Measurements from ENCODE around the gene ADAR. TPM values are rescaled to one million over a fixed set of nuclear protein-coding genes. Genes with fewer than 3 reads are reported as not detected.

ADAR gene
- total and polyA plus RNA-seq, 2 of the 8 experiments (the other 6 are each of a cell fraction or from before 2014, with no cell fraction given), result 125 to 242 TPM

DNA sequence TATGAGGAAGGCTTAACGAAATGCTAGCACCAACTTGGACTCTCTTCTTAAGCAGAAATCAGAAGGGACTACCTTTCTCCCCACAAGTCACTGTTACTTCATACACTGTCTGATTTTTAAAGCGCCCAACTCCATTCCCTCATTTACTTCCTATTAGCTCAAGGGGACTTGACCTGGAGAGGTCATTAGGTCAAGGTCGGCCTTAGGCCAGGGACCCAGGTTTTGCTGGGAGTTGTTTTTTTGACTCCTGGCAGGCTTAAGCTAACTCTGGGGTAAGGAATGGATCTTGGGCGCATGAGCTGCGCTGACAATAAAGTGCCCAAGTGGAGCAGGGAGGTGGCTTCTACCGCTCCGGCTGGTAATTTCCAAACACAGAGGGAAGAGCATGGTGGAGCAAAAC, 16.8 kb downstream of the ADAR start:
- H2BK5ac ChIP-seq (ENCODE audit: low read depth, low read length), result no peak overlapping the region
- H2BK120ac ChIP-seq (replicated peaks; ENCODE audit: low read depth, low read length), result no peak overlapping the region
- no peak overlapping the region for H3K14ac ChIP-seq (ENCODE audit: insufficient read length)
- CTCF ChIA-PET (ENCODE audit: partially characterized antibody), result interaction anchor here (0.6 to 4.8 kb wide), 7 partner anchors 14 to 353 kb away, joined by 3 to 21 read pairs (median 4); no protein-coding TSS in a partner anchor
- H4K8ac ChIP-seq (ENCODE audit: extremely low read depth, insufficient read depth, low read length), result no peak overlapping the region
- H2BK15ac ChIP-seq (ENCODE audit: low read length), result no peak overlapping the region
- H2BK20ac ChIP-seq (ENCODE audit: low read length), result no peak overlapping the region
- no peak overlapping the region for H3K4ac ChIP-seq (replicated peaks; ENCODE audit: insufficient read length, low read depth, low read length)
- no peak overlapping the region for H3K27ac ChIP-seq (ENCODE audit: low read depth, low read length)
- no peak overlapping the region for H3K56ac ChIP-seq (replicated peaks; ENCODE audit: insufficient read length, low read depth, low read length)
- H3K79me2 ChIP-seq (ENCODE audit: control insufficient read depth in 1 of 2, insufficient read depth in 2 of 2, low read length in 2 of 2), result no peaks in the 10 kb centered on the region
- 94% methylated on average over 7 of the region's 7 CpGs; no CpG with 5 or more reads in 1 of the 2 experiments for WGBS, 2 experiments (ENCODE audit: extremely low coverage in 1 of 2, insufficient coverage in 1 of 2, insufficient read length in 1 of 2, insufficient replicate concordance in 2 of 2, low coverage in 1 of 2, low lambda C conversion rate in 2 of 2, missing lambda C conversion rate in 1 of 2)
- H3K4me2 ChIP-seq (ENCODE audit: insufficient read depth in 1 of 2, low read depth in 2 of 2, low read length in 2 of 2), result no peak overlapping the region
- no peaks in the 10 kb centered on the region for H3K23me2 ChIP-seq (ENCODE audit: low read depth, low read length)
- peaks cover 4% of the 10 kb centered on the region; the same call in 1 of the 2 replicates for H3K79me1 ChIP-seq (ENCODE audit: low read depth, low read length)
- no peak overlapping the region for H3K23ac ChIP-seq (ENCODE audit: insufficient read length)
- peaks cover 46 to 94% (median 77%) of the 10 kb centered on the region in 4 experiments for H3K36me3 ChIP-seq (ENCODE audit: control insufficient read depth in 2 of 4, insufficient read depth in 4 of 4, low read length in 3 of 4)
- H4K5ac ChIP-seq (ENCODE audit: insufficient read length, low read depth, low read length), result no peak overlapping the region
- H3K9me3 ChIP-seq (ENCODE audit: insufficient read depth in 2 of 2, low read depth in 1 of 2, low read length in 1 of 2), result no peaks in the 10 kb centered on the region
- no peaks in the 10 kb centered on the region for H3K4me1 ChIP-seq (replicated peaks in 1 of 4; ENCODE audit: control insufficient read depth in 3 of 4, insufficient read depth in 4 of 4, low read length in 3 of 4)
- H2AK5ac ChIP-seq (ENCODE audit: low read depth, low read length), result no peak overlapping the region
- DNase-seq (ENCODE audit: low read depth in 1 of 2, low spot score in 2 of 2) (no peak), FAIRE-seq (no peak)
- POLR2A ChIA-PET (ENCODE audit: partially characterized antibody), result interaction anchor here (0.7 to 3.0 kb wide), 5 partner anchors 8 to 17 kb away, joined by 3 to 23 read pairs (median 5); no protein-coding TSS in a partner anchor
- H2AFZ ChIP-seq (ENCODE audit: low read length), result no peak overlapping the region
- H3K9ac ChIP-seq (replicated peaks in 1 of 4; ENCODE audit: extremely low read depth in 1 of 4, low read depth in 3 of 4, low read length in 3 of 4), result no peak overlapping the region
- no peak overlapping the region for H2BK12ac ChIP-seq (ENCODE audit: low read depth, low read length)
- H3K4me3 ChIP-seq (ENCODE audit: extremely low read depth in 1 of 4, insufficient read depth in 2 of 4, low read depth in 3 of 4, low read length in 4 of 4), result no peak overlapping the region
- no peak overlapping the region for H3K18ac ChIP-seq (ENCODE audit: extremely low read depth, low read length)
- H3K27me3 ChIP-seq (replicated peaks in 1 of 4; ENCODE audit: control insufficient read depth in 3 of 4, extremely low read depth in 1 of 4, insufficient read depth in 3 of 4, low read length in 3 of 4), result no peaks in the 10 kb centered on the region
- H4K91ac ChIP-seq (replicated peaks; ENCODE audit: insufficient read length, low read length), result no peak overlapping the region
- peaks cover 9 to 11% of the 10 kb centered on the region in 2 experiments for H4K20me1 ChIP-seq (replicated peaks in 1 of 2; ENCODE audit: control insufficient read depth in 1 of 2, insufficient read depth in 2 of 2, low read length in 2 of 2)
- TF ChIP-seq MAX (IDR thresholded peaks at IDR 0.05) (no peak), RXRA (IDR thresholded peaks at IDR 0.05; ENCODE audit: insufficient read depth, low read depth, low read length) (no peak), BCL11A (IDR thresholded peaks at IDR 0.05; ENCODE audit: low read depth in 2 of 2, low read length in 2 of 2) (no peak), FOSL1 (IDR thresholded peaks at IDR 0.05; ENCODE audit: insufficient read depth, low read depth, low read length) (no peak), YY1 (IDR thresholded peaks at IDR 0.05; ENCODE audit: low read depth, low read length) (no peak), CBX8 (IDR thresholded peaks at IDR 0.05; ENCODE audit: borderline replicate concordance, low read depth, low read length) (no peak), USF2 (IDR thresholded peaks at IDR 0.05; ENCODE audit: low read length) (no peak), GTF2F1 (IDR thresholded peaks at IDR 0.05; ENCODE audit: borderline replicate concordance, low read depth, low read length) (no peak), HDAC2 (IDR thresholded peaks at IDR 0.05; ENCODE audit: borderline replicate concordance in 1 of 2, low read depth in 2 of 2, low read length in 2 of 2) (no peak), EP300 (IDR thresholded peaks at IDR 0.05; ENCODE audit: borderline replicate concordance in 1 of 2, low read depth in 2 of 2, low read length in 2 of 2) (no peak), SIX5 (IDR thresholded peaks at IDR 0.05; ENCODE audit: low read depth, low read length) (no peak), KDM5A (IDR thresholded peaks at IDR 0.05; ENCODE audit: low read length) (no peak)
